ENCODE data around the gene FOXO1. TPM values are rescaled to one million over a fixed set of nuclear protein-coding genes. Genes with fewer than 3 reads are reported as not detected.

Gene FOXO1
- total and polyA plus RNA-seq, 2 experiments from 2014 or later, result 32.4 to 68.0 TPM

DNA sequence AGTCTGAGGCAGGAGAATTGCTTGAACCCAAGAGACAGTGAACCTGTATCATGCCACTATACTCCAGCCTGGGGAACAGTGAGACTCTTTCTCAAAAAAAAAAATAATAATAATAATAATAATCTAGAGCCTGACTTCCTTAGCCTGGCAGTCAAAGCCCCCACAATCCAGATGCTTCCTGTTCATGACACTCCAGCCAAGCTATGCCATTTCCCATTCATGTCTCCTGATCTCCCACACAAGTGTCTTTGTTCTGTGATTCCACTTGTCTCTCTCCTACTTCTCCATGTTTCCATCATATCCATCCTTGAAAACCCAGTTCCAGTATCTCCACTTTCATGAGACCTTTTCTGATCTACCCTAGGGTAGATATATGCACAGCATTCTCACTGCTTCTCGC, 150.7 kb downstream of the FOXO1 start:
- Mint-ChIP-seq H3K36me3 (ENCODE audit: low read depth) (no peaks in the 10 kb centered on the region), H3K4me1 (peaks cover 9% of the 10 kb centered on the region; the same call in 2 of the 3 replicates), H3K9me3 (no peaks in the 10 kb centered on the region), H3K27me3 (ENCODE audit: insufficient read depth, low read depth, poor library complexity) (peaks cover 4% of the 10 kb centered on the region), H3K4me3 (no peak overlapping the region), H3K27ac (no peak overlapping the region)
- Histone ChIP-seq H3K79me2 (replicated peaks; ENCODE audit: insufficient read depth) (no peaks in the 10 kb centered on the region), H3K4me2 (no peak overlapping the region), H3K36me3 (ENCODE audit: insufficient read depth) (no peaks in the 10 kb centered on the region), H3K4me1 (ENCODE audit: insufficient read depth) (no peaks in the 10 kb centered on the region), H3K27ac (ENCODE audit: low read depth) (no peak overlapping the region), H4K20me1 (replicated peaks; ENCODE audit: insufficient read depth) (no peaks in the 10 kb centered on the region), H3K27me3 (ENCODE audit: insufficient read depth) (no peaks in the 10 kb centered on the region), H2AFZ (no peak overlapping the region), H3K4me3 (no peak overlapping the region), H3K9me2 (ENCODE audit: insufficient read depth) (0 out of 2 replicates have a peak, but pooled peaks cover 7% of the 10 kb centered on the region), H3F3A (replicated peaks; ENCODE audit: low read depth) (no peaks in the 10 kb centered on the region)
- no peak for TF ChIP-seq NANOG (IDR thresholded peaks at IDR 0.05; ENCODE audit: borderline replicate concordance)
- TF ChIP-seq POLR2AphosphoS5 (IDR thresholded peaks at IDR 0.05; ENCODE audit: low read depth), result no peak
- TF ChIP-seq, protein P1, sequence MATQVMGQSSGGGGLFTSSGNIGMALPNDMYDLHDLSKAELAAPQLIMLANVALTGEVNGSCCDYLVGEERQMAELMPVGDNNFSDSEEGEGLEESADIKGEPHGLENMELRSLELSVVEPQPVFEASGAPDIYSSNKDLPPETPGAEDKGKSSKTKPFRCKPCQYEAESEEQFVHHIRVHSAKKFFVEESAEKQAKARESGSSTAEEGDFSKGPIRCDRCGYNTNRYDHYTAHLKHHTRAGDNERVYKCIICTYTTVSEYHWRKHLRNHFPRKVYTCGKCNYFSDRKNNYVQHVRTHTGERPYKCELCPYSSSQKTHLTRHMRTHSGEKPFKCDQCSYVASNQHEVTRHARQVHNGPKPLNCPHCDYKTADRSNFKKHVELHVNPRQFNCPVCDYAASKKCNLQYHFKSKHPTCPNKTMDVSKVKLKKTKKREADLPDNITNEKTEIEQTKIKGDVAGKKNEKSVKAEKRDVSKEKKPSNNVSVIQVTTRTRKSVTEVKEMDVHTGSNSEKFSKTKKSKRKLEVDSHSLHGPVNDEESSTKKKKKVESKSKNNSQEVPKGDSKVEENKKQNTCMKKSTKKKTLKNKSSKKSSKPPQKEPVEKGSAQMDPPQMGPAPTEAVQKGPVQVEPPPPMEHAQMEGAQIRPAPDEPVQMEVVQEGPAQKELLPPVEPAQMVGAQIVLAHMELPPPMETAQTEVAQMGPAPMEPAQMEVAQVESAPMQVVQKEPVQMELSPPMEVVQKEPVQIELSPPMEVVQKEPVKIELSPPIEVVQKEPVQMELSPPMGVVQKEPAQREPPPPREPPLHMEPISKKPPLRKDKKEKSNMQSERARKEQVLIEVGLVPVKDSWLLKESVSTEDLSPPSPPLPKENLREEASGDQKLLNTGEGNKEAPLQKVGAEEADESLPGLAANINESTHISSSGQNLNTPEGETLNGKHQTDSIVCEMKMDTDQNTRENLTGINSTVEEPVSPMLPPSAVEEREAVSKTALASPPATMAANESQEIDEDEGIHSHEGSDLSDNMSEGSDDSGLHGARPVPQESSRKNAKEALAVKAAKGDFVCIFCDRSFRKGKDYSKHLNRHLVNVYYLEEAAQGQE (IDR thresholded peaks at IDR 0.05; ENCODE audit: unreplicated experiment), result no peak
- no peak for TF ChIP-seq ZNF114 (CRISPR knock-in tag; IDR thresholded peaks at IDR 0.05)
- no peak for TF ChIP-seq STAT1 (IDR thresholded peaks at IDR 0.05; ENCODE audit: unreplicated experiment)
- TF ChIP-seq EZH2phosphoT487 (IDR thresholded peaks at IDR 0.05; ENCODE audit: unreplicated experiment), result no peak
- TF ChIP-seq ZNF331 (CRISPR knock-in tag; IDR thresholded peaks at IDR 0.05; ENCODE audit: low read depth), result no peak
- TF ChIP-seq, protein P2, sequence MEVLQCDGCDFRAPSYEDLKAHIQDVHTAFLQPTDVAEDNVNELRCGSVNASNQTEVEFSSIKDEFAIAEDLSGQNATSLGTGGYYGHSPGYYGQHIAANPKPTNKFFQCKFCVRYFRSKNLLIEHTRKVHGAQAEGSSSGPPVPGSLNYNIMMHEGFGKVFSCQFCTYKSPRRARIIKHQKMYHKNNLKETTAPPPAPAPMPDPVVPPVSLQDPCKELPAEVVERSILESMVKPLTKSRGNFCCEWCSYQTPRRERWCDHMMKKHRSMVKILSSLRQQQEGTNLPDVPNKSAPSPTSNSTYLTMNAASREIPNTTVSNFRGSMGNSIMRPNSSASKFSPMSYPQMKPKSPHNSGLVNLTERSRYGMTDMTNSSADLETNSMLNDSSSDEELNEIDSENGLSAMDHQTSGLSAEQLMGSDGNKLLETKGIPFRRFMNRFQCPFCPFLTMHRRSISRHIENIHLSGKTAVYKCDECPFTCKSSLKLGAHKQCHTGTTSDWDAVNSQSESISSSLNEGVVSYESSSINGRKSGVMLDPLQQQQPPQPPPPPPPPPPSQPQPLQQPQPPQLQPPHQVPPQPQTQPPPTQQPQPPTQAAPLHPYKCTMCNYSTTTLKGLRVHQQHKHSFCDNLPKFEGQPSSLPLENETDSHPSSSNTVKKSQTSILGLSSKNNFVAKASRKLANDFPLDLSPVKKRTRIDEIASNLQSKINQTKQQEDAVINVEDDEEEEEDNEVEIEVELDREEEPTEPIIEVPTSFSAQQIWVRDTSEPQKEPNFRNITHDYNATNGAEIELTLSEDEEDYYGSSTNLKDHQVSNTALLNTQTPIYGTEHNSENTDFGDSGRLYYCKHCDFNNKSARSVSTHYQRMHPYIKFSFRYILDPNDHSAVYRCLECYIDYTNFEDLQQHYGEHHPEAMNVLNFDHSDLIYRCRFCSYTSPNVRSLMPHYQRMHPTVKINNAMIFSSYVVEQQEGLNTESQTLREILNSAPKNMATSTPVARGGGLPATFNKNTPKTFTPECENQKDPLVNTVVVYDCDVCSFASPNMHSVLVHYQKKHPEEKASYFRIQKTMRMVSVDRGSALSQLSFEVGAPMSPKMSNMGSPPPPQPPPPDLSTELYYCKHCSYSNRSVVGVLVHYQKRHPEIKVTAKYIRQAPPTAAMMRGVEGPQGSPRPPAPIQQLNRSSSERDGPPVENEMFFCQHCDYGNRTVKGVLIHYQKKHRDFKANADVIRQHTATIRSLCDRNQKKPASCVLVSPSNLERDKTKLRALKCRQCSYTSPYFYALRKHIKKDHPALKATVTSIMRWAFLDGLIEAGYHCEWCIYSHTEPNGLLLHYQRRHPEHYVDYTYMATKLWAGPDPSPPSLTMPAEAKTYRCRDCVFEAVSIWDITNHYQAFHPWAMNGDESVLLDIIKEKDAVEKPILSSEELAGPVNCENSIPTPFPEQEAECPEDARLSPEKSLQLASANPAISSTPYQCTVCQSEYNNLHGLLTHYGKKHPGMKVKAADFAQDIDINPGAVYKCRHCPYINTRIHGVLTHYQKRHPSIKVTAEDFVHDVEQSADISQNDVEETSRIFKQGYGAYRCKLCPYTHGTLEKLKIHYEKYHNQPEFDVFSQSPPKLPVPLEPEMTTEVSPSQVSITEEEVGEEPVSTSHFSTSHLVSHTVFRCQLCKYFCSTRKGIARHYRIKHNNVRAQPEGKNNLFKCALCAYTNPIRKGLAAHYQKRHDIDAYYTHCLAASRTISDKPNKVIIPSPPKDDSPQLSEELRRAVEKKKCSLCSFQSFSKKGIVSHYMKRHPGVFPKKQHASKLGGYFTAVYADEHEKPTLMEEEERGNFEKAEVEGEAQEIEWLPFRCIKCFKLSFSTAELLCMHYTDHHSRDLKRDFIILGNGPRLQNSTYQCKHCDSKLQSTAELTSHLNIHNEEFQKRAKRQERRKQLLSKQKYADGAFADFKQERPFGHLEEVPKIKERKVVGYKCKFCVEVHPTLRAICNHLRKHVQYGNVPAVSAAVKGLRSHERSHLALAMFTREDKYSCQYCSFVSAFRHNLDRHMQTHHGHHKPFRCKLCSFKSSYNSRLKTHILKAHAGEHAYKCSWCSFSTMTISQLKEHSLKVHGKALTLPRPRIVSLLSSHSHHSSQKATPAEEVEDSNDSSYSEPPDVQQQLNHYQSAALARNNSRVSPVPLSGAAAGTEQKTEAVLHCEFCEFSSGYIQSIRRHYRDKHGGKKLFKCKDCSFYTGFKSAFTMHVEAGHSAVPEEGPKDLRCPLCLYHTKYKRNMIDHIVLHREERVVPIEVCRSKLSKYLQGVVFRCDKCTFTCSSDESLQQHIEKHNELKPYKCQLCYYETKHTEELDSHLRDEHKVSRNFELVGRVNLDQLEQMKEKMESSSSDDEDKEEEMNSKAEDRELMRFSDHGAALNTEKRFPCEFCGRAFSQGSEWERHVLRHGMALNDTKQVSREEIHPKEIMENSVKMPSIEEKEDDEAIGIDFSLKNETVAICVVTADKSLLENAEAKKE (CRISPR knock-in tag; IDR thresholded peaks at IDR 0.05), result no peak
- TF ChIP-seq, protein P3, sequence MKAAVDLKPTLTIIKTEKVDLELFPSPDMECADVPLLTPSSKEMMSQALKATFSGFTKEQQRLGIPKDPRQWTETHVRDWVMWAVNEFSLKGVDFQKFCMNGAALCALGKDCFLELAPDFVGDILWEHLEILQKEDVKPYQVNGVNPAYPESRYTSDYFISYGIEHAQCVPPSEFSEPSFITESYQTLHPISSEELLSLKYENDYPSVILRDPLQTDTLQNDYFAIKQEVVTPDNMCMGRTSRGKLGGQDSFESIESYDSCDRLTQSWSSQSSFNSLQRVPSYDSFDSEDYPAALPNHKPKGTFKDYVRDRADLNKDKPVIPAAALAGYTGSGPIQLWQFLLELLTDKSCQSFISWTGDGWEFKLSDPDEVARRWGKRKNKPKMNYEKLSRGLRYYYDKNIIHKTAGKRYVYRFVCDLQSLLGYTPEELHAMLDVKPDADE (IDR thresholded peaks at IDR 0.05), result no peak
- TF ChIP-seq JUNB (IDR thresholded peaks at IDR 0.05; ENCODE audit: unreplicated experiment), result no peak
- no peak for TF ChIP-seq EZH2 (IDR thresholded peaks at IDR 0.05; ENCODE audit: low read depth, unreplicated experiment)
- DNase-seq (ENCODE audit: low spot score), result no peak
- no peak for ATAC-seq
